ENCODE measurements around the gene E2F4. TPM values are rescaled to one million over a fixed set of nuclear protein-coding genes. Genes with fewer than 3 reads are reported as not detected.

E2F4 gene
- total and polyA plus RNA-seq, 8 donors, result 45.7 to 81.4 (median 53.9) TPM

DNA sequence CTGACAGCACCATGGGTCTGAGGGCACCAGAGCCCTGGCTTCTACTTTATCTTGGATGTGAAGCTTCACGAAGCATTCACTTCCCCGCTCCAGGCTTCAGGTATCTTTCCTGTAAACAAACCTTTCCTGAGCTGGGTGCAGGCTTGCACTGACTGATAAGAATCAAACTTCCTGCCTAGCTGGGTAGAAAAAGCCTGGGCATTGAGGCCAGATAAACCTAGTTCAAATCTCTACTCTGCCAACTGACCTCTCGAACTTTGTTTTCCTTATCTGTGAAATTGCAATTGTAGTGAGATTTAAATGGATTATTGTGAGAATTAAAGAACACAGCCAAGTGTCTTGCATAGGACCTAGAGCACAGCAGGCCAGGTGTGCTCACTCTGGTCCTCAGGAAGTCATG lies 32.0 kb downstream of the E2F4 start:
- ATAC-seq, result no peak
- intact Hi-C loops (cut with DNase I), result no loop called here
- DNase-seq, result peak in 1 of 4 donors; percentile 0
- Histone ChIP-seq H3K27ac (peak overlapping the region in 1 of 2 donors; percentile 57), H3K27me3 (no peaks in the 10 kb centered on the region), H3K9me3 (no peaks in the 10 kb centered on the region), H3K36me3 (peaks cover 0 to 10% of the 10 kb centered on the region in 2 donors), H3K4me3 (no peak overlapping the region), H3K4me1 (peaks cover 15 to 25% of the 10 kb centered on the region in 2 donors)
- TF ChIP-seq, protein P1, sequence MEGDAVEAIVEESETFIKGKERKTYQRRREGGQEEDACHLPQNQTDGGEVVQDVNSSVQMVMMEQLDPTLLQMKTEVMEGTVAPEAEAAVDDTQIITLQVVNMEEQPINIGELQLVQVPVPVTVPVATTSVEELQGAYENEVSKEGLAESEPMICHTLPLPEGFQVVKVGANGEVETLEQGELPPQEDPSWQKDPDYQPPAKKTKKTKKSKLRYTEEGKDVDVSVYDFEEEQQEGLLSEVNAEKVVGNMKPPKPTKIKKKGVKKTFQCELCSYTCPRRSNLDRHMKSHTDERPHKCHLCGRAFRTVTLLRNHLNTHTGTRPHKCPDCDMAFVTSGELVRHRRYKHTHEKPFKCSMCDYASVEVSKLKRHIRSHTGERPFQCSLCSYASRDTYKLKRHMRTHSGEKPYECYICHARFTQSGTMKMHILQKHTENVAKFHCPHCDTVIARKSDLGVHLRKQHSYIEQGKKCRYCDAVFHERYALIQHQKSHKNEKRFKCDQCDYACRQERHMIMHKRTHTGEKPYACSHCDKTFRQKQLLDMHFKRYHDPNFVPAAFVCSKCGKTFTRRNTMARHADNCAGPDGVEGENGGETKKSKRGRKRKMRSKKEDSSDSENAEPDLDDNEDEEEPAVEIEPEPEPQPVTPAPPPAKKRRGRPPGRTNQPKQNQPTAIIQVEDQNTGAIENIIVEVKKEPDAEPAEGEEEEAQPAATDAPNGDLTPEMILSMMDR (IDR thresholded peaks at IDR 0.05), result no peak

DNA sequence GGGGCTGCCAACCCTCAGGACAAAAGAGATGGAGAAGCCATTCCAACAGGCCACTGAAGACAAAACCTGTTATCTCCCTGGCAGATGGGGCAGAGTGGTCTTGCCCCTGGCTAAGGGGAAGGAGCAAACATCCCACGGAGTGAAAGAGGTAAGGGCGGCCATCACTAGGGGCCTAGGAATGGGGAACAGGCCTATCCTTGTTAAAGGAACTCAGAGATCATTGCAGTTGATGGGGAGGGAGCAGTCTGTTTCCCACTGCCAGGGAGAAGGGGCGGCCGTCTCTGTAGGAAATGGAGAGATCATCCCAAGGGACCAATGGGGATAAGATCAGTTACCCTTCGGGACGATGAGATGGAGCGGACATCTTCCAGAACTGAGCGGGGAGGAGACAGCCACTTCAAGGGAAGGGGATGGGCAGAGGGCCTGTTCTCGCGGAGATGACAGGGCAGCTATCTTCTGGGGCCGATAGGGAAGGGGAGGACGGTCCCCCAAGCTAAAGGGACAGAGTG lies 34.4 kb downstream of the E2F4 start:
- H3K9me3 ChIP-seq, result no peaks in the 10 kb centered on the region
- H3K36me3 ChIP-seq, result peaks cover 0 to 33% of the 10 kb centered on the region in 2 donors
- intact Hi-C loops (cut with DNase I), result no loop called here
- no peaks in the 10 kb centered on the region for H3K27me3 ChIP-seq
- H3K4me3 ChIP-seq, result peak overlapping the region; percentile 69 to 99
- peaks cover 15 to 25% of the 10 kb centered on the region in 2 donors for H3K4me1 ChIP-seq
- DNase-seq, result no peak
- peak overlapping the region; percentile 79 to 83 for H3K27ac ChIP-seq
- TF ChIP-seq, protein P1 (IDR thresholded peaks at IDR 0.05), result no peak
- ATAC-seq, result no peak

DNA sequence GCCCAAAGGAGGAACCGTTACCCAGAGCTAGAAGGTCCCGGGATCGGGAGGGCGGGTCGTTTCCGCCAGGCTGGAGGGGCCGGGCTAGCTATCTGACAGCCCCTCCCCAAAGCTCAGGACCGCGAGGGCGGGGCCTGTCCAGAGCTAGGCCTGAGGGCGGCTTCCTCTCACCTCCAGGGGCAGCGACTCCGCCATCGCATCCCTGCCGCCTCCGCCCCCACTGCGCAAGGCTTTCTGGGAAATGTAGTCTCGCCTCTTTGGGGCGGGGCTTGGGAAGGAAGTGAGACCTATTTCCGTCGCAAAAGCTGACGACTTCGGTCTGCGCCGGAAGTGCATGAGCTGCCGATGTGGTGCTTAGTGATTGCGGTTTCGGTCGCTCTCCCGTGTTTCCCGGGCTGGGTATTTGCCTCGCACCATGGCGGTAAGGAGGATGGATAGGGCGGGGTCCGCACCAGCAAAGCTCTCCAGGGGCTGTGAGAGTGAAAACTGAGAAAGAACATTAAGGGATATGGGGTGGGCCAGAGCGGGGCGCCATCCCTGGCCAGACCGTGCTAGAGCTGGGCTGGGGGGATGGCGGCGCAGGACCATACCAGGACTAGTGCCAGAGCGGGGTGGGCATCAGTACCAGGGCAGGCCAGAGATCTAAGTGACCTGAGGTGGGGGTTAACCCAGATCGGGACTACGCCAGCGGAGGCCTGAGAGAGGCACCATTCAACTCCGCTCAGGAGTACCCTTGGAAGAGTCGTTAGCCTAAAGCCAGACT lies 35.0 kb downstream of the E2F4 start, which contains the start of gene TMEM208:
Gene TMEM208 (plus strand): TSS at position 327 of the 763 bp plus-strand sequence. CDS start 89 bp downstream, at position 416.
- intact Hi-C loops (cut with DNase I), result no loop called here
- Histone ChIP-seq H3K4me1 (peaks cover 15 to 25% of the 10 kb centered on the region in 2 donors), H3K36me3 (peaks cover 3 to 40% of the 10 kb centered on the region in 2 donors), H3K9me3 (no peaks in the 10 kb centered on the region), H3K27me3 (no peaks in the 10 kb centered on the region), H3K4me3 (peak within 1 kb of the TSS; percentile 69 to 99), H3K27ac (peak within 1 kb of the TSS; percentile 79 to 83)
- peak; percentile 98 to 99 (median 98) for DNase-seq
- peak; percentile 97 for ATAC-seq
- TF ChIP-seq, protein P1 (IDR thresholded peaks at IDR 0.05), result peak in 1 of 2 donors; percentile 48

DNA sequence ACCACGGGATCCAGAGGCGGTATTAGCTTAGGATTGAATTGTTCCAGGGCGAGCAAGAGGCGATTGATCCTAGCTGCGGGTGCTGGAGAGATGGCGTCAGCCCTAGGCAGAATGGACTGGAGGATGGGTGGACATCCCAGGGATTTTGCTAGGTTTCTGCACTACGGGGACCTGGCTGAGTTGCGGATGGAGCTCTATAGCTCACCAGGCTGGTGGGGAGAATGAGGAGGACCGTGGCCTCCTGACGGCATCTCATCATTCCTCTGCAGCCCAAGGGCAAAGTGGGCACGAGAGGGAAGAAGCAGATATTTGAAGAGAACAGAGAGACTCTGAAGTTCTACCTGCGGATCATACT lies 35.6 kb downstream of the E2F4 start:
- peak overlapping the region in 1 of 2 donors; percentile 83 for H3K27ac ChIP-seq
- H3K27me3 ChIP-seq, result no peaks in the 10 kb centered on the region
- DNase-seq, result no peak
- TF ChIP-seq, protein P1 (IDR thresholded peaks at IDR 0.05), result no peak
- H3K36me3 ChIP-seq, result peaks cover 3 to 45% of the 10 kb centered on the region in 2 donors
- intact Hi-C loops (cut with DNase I), result no loop called here
- peaks cover 15 to 25% of the 10 kb centered on the region in 2 donors for H3K4me1 ChIP-seq
- peak overlapping the region; percentile 69 to 99 for H3K4me3 ChIP-seq
- no peaks in the 10 kb centered on the region for H3K9me3 ChIP-seq
- no peak for ATAC-seq
